ENCODE measurements around the gene DLX3. TPM values are rescaled to one million over a fixed set of nuclear protein-coding genes. Genes with fewer than 3 reads are reported as not detected.

DLX3 gene
- total RNA-seq, 1 experiment from 2014 or later: 0.74 TPM

DNA sequence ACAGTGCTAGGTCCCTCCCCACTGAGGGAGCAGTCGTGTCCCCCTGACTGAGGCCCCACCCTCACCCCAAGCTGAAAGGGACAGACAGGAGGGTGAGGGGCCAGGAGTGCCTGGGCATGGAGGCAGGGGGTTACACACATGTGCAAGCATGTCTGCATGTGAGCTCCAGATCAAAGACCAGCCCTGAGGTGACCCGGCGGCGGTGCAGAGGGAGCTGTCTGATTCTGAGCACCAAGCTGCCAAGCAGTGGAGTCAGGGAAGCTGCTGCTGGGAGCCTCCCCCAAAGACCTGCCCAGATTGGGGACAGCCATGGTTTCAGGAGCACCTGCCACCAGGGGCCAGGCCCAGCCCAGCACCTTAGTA is 5.5 kb downstream of the DLX3 start:
- no peak overlapping the region for H3K4me3 Mint-ChIP-seq
- H3K27ac Mint-ChIP-seq: no peak overlapping the region
- ATAC-seq: no peak
- H3K4me1 Mint-ChIP-seq: peaks cover 25% of the 10 kb centered on the region
- CTCF ChIA-PET: interaction anchor here (0.7 to 5.7 kb wide), 10 partner anchors 9 to 128 kb away, joined by 3 to 33 read pairs (median 4); no protein-coding TSS in a partner anchor
- no peaks in the 10 kb centered on the region for H3K9me3 Mint-ChIP-seq
- POLR2A ChIA-PET: interaction anchor here (0.9 kb wide), 1 partner anchor 109 kb away, joined by 3 read pairs; no protein-coding TSS in a partner anchor
- DNase-seq (ENCODE audit: low spot score): no peak
- H3K36me3 Mint-ChIP-seq: no peaks in the 10 kb centered on the region
- TF ChIP-seq ZNF263 (CRISPR knock-in tag; IDR thresholded peaks at IDR 0.05; ENCODE audit: low read depth) (no peak), PRRX2 (CRISPR knock-in tag; IDR thresholded peaks at IDR 0.05) (no peak)
- TF ChIP-seq, protein P1, sequence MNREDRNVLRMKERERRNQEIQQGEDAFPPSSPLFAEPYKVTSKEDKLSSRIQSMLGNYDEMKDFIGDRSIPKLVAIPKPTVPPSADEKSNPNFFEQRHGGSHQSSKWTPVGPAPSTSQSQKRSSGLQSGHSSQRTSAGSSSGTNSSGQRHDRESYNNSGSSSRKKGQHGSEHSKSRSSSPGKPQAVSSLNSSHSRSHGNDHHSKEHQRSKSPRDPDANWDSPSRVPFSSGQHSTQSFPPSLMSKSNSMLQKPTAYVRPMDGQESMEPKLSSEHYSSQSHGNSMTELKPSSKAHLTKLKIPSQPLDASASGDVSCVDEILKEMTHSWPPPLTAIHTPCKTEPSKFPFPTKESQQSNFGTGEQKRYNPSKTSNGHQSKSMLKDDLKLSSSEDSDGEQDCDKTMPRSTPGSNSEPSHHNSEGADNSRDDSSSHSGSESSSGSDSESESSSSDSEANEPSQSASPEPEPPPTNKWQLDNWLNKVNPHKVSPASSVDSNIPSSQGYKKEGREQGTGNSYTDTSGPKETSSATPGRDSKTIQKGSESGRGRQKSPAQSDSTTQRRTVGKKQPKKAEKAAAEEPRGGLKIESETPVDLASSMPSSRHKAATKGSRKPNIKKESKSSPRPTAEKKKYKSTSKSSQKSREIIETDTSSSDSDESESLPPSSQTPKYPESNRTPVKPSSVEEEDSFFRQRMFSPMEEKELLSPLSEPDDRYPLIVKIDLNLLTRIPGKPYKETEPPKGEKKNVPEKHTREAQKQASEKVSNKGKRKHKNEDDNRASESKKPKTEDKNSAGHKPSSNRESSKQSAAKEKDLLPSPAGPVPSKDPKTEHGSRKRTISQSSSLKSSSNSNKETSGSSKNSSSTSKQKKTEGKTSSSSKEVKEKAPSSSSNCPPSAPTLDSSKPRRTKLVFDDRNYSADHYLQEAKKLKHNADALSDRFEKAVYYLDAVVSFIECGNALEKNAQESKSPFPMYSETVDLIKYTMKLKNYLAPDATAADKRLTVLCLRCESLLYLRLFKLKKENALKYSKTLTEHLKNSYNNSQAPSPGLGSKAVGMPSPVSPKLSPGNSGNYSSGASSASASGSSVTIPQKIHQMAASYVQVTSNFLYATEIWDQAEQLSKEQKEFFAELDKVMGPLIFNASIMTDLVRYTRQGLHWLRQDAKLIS (CRISPR knock-in tag; IDR thresholded peaks at IDR 0.05; ENCODE audit: borderline replicate concordance): no peak
- H3K27me3 Mint-ChIP-seq (ENCODE audit: low read depth): peaks cover 94% of the 10 kb centered on the region

DNA sequence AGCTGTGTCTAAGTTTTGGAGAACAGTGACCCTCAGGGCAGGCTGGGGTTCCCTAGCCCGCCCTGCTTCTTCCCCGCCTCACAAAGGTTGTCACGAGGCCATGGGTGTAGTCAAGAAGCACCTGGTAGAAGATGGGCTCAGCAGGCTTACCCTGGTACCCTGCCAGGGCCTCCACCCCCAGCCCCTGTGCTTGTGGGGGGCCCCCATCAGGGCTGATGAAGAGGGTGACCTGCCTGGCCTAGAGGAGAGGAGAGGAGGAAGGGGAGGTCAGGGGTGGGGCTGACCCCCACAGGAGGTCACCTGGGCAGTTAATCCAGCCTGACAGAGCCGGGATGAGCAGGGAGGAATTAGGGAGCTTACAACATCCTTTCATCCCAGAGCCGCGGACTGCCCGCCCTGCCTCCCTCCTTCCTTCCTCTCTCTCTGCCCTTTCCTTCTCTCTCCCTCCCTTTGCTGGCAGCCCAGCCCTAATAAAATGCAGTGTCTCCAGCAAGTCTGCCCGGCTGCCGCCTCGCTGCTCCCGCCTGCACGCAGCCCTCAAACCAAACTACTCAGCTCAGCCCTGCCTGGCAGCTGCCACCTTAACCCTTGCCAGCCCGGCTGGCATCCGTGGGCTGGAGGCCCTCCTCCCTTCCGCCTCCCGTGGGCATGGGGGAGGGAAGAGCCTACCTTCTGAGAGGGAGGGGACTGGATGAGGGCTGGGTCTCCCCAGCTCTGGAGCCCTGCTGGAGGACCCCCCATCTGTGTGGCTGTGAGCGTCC is 7.2 kb downstream of the DLX3 start:
- Mint-ChIP-seq H3K36me3 (no peaks in the 10 kb centered on the region), H3K4me1 (peaks cover 21% of the 10 kb centered on the region), H3K4me3 (peak overlapping the region; percentile 27; the same call in 1 of the 2 replicates), H3K27ac (no peak overlapping the region), H3K9me3 (no peaks in the 10 kb centered on the region), H3K27me3 (ENCODE audit: low read depth) (peaks cover 94% of the 10 kb centered on the region)
- CTCF ChIA-PET: interaction anchor here (1.0 to 5.7 kb wide), 11 partner anchors 10 to 412 kb away, joined by 3 to 33 read pairs (median 4); partner anchors contain the start of gene NXPH3
- ATAC-seq: peak; percentile 48
- POLR2A ChIA-PET: no interaction called here
- DNase-seq (ENCODE audit: low spot score): no peak
- TF ChIP-seq, protein P2, sequence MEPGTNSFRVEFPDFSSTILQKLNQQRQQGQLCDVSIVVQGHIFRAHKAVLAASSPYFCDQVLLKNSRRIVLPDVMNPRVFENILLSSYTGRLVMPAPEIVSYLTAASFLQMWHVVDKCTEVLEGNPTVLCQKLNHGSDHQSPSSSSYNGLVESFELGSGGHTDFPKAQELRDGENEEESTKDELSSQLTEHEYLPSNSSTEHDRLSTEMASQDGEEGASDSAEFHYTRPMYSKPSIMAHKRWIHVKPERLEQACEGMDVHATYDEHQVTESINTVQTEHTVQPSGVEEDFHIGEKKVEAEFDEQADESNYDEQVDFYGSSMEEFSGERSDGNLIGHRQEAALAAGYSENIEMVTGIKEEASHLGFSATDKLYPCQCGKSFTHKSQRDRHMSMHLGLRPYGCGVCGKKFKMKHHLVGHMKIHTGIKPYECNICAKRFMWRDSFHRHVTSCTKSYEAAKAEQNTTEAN (CRISPR knock-in tag; IDR thresholded peaks at IDR 0.05): no peak
- TF ChIP-seq, protein P3, sequence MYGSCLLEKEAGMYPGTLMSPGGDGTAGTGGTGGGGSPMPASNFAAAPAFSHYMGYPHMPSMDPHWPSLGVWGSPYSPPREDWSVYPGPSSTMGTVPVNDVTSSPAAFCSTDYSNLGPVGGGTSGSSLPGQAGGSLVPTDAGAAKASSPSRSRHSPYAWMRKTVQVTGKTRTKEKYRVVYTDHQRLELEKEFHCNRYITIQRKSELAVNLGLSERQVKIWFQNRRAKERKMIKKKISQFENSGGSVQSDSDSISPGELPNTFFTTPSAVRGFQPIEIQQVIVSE (CRISPR knock-in tag; IDR thresholded peaks at IDR 0.05; ENCODE audit: borderline replicate concordance): no peak
- TF ChIP-seq, protein P4, sequence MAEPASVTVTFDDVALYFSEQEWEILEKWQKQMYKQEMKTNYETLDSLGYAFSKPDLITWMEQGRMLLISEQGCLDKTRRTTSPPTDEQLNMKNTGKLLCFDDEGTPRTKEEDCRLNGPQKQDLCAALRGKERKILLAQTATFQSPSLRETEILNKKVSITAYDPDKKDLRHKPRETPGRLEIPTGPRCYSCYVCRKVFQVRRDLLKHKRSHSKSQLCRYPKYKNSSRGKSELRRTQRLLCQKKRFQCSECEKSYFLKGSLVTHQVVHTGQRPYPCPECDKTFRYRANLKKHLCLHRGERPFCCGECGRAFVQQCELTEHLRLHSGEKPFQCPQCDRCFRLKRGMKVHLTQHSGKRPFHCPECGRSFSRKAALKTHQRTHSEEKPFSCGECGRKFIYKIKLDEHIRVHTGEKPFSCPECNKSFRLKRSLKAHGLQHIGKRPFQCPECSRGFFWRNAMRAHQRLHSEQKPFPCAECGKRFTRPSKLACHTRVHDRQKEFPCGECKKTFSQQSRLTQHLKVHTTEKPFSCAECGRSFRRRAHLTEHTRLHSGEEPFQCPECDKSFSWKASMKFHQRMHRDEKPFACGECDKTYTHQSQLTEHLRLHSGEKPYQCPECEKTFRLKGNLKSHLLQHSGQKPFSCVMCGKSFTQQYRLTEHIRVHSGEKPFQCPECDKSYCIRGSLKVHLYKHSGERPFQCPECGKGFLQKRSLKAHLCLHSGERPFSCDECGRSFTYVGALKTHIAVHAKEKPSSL (CRISPR knock-in tag; conservative IDR thresholded peaks at IDR 0.05): no peak
- TF ChIP-seq, protein P5, sequence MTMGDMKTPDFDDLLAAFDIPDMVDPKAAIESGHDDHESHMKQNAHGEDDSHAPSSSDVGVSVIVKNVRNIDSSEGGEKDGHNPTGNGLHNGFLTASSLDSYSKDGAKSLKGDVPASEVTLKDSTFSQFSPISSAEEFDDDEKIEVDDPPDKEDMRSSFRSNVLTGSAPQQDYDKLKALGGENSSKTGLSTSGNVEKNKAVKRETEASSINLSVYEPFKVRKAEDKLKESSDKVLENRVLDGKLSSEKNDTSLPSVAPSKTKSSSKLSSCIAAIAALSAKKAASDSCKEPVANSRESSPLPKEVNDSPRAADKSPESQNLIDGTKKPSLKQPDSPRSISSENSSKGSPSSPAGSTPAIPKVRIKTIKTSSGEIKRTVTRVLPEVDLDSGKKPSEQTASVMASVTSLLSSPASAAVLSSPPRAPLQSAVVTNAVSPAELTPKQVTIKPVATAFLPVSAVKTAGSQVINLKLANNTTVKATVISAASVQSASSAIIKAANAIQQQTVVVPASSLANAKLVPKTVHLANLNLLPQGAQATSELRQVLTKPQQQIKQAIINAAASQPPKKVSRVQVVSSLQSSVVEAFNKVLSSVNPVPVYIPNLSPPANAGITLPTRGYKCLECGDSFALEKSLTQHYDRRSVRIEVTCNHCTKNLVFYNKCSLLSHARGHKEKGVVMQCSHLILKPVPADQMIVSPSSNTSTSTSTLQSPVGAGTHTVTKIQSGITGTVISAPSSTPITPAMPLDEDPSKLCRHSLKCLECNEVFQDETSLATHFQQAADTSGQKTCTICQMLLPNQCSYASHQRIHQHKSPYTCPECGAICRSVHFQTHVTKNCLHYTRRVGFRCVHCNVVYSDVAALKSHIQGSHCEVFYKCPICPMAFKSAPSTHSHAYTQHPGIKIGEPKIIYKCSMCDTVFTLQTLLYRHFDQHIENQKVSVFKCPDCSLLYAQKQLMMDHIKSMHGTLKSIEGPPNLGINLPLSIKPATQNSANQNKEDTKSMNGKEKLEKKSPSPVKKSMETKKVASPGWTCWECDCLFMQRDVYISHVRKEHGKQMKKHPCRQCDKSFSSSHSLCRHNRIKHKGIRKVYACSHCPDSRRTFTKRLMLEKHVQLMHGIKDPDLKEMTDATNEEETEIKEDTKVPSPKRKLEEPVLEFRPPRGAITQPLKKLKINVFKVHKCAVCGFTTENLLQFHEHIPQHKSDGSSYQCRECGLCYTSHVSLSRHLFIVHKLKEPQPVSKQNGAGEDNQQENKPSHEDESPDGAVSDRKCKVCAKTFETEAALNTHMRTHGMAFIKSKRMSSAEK (CRISPR knock-in tag; IDR thresholded peaks at IDR 0.05; ENCODE audit: borderline replicate concordance): no peak
- no peak for TF ChIP-seq NR1H2 (CRISPR knock-in tag; IDR thresholded peaks at IDR 0.05)
- no peak for TF ChIP-seq CREB1 (CRISPR knock-in tag; IDR thresholded peaks at IDR 0.05)
- TF ChIP-seq NR3C1 (CRISPR knock-in tag; conservative IDR thresholded peaks at IDR 0.05; ENCODE audit: low read depth): no peak
- TF ChIP-seq, protein P1 (CRISPR knock-in tag; IDR thresholded peaks at IDR 0.05; ENCODE audit: borderline replicate concordance): no peak
- no peak for TF ChIP-seq ESRRA (CRISPR knock-in tag; IDR thresholded peaks at IDR 0.05; ENCODE audit: borderline replicate concordance)
- TF ChIP-seq FOXK1 (CRISPR knock-in tag; IDR thresholded peaks at IDR 0.05): no peak
- no peak for TF ChIP-seq ZNF232 (CRISPR knock-in tag; IDR thresholded peaks at IDR 0.05)
- TF ChIP-seq, protein P6, sequence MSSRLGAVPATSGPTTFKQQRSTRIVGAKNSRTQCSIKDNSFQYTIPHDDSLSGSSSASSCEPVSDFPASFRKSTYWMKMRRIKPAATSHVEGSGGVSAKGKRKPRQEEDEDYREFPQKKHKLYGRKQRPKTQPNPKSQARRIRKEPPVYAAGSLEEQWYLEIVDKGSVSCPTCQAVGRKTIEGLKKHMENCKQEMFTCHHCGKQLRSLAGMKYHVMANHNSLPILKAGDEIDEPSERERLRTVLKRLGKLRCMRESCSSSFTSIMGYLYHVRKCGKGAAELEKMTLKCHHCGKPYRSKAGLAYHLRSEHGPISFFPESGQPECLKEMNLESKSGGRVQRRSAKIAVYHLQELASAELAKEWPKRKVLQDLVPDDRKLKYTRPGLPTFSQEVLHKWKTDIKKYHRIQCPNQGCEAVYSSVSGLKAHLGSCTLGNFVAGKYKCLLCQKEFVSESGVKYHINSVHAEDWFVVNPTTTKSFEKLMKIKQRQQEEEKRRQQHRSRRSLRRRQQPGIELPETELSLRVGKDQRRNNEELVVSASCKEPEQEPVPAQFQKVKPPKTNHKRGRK (CRISPR knock-in tag; IDR thresholded peaks at IDR 0.05; ENCODE audit: borderline replicate concordance): no peak

Measured in WTC11 (cell line).